ENCODE measurements around the gene UGT1A3.

DNA sequence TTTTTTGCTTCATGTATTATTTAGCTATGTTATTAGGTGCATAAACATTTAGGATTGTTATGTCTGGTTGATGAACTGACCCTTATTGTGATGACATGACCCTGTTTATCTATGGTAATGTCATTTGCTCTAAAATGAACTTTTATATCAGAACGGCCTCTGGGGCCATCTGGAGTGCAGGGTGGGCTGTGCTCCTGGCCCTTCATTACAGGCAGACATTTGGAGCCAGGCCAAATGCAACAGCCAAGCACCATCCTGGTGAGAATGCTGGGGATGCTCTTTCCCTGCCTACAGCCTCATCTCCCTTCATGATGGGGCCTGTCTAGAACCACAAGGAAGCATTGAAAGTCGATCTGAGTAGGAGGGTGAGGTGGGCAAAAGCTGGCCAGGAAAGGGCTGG, 87.5 kb downstream of the UGT1A3 start:
- TF ChIP-seq FOXM1 (IDR thresholded peaks at IDR 0.05; ENCODE audit: borderline replicate concordance): no peak
- TF ChIP-seq TARDBP (IDR thresholded peaks at IDR 0.05): no peak
- TF ChIP-seq HDGF (IDR thresholded peaks at IDR 0.05; ENCODE audit: borderline replicate concordance): no peak
- no peak for TF ChIP-seq ELF4 (IDR thresholded peaks at IDR 0.05)
- TF ChIP-seq ZNF384 (IDR thresholded peaks at IDR 0.05): no peak
- TF ChIP-seq SP1 (IDR thresholded peaks at IDR 0.05): no peak
- no peak for TF ChIP-seq NFRKB (IDR thresholded peaks at IDR 0.05)

Data from HEK293T (cell line).